Activated CD4-positive, alpha-beta T cell treated with anti-CD3 and anti-CD28 coated beads, Interleukin-2, amount 50 U/mL, for 24 hours (primary cell): ENCODE data around the gene DGKE.

Experiments used
- DNase-seq, 2 donors: peaks; one replicate each; pipeline ENCODE4 v3.0.0-alpha.2; 2020; ENCODE audit warnings: low read depth in 1 of 2, low spot score in 1 of 2

Gene DGKE

GRCh38 chr17:56845934-56846333 is 12.0 kb downstream of the DGKE start:
- DNase-seq: no peak

GRCh38 chr17:56847106-56847505 is 13.2 kb downstream of the DGKE start:
- no peak for DNase-seq

- no peak for DNase-seq
Measured at GRCh38 chr17:56849131-56849530, 15.2 kb downstream of the DGKE start.

- DNase-seq: no peak
Measured at GRCh38 chr17:56850591-56850990, 16.6 kb downstream of the DGKE start.

GRCh38 chr17:56851008-56851407 is 17.1 kb downstream of the DGKE start:
- no peak for DNase-seq

- no peak for DNase-seq
Measured at GRCh38 chr17:56861899-56862298, 27.9 kb downstream of the DGKE start.

- DNase-seq: no peak
Measured at GRCh38 chr17:56863974-56864373, 30.0 kb downstream of the DGKE start.

- no peak for DNase-seq
Measured at GRCh38 chr17:56866076-56866475, 32.1 kb downstream of the DGKE start.

- no peak for DNase-seq
Measured at GRCh38 chr17:56866496-56866895, 32.5 kb downstream of the DGKE start.

GRCh38 chr17:56867948-56868376 is 34.0 kb downstream of the DGKE start:
- no peak for DNase-seq

- no peak for DNase-seq
Measured at GRCh38 chr17:56868716-56869115, 34.8 kb downstream of the DGKE start.

- DNase-seq: no peak
Measured at GRCh38 chr17:56870081-56870651, 36.2 kb downstream of the DGKE start.

- DNase-seq: no peak
Measured at GRCh38 chr17:56876766-56877179, 42.8 kb downstream of the DGKE start.

- DNase-seq: no peak
Measured at GRCh38 chr17:56879280-56879679, 45.3 kb downstream of the DGKE start.

GRCh38 chr17:56880133-56880532 is 46.2 kb downstream of the DGKE start:
- no peak for DNase-seq

GRCh38 chr17:56880571-56880970 is 46.6 kb downstream of the DGKE start:
- DNase-seq: no peak

- DNase-seq: no peak
Measured at GRCh38 chr17:56881685-56882295, 47.8 kb downstream of the DGKE start.

- no peak for DNase-seq
Measured at GRCh38 chr17:56883616-56884015, 49.7 kb downstream of the DGKE start.

- DNase-seq: no peak
Measured at GRCh38 chr17:56884483-56885311, 50.7 kb downstream of the DGKE start.

- no peak for DNase-seq
Measured at GRCh38 chr17:56885312-56885657, 51.3 kb downstream of the DGKE start.

- no peak for DNase-seq
Measured at GRCh38 chr17:56886288-56886731, 52.4 kb downstream of the DGKE start.

- DNase-seq: no peak
Measured at GRCh38 chr17:56887105-56887504, 53.2 kb downstream of the DGKE start.
